GM19240 (cell line): ENCODE results near the gene HPSE2.

Source experiments
- DNase-seq: peaks from one replicate; pipeline ENCODE4 v3.0.0; 2011; ENCODE audit warnings: low spot score; ENCODE audit not compliant: insufficient read length

The HPSE2 gene

GRCh38 chr10:98438715-98439114 lies 796.9 kb downstream of the HPSE2 start:
- DNase-seq = no peak

GRCh38 chr10:98436704-98437103 lies 798.9 kb downstream of the HPSE2 start:
- DNase-seq = no peak

DNA sequence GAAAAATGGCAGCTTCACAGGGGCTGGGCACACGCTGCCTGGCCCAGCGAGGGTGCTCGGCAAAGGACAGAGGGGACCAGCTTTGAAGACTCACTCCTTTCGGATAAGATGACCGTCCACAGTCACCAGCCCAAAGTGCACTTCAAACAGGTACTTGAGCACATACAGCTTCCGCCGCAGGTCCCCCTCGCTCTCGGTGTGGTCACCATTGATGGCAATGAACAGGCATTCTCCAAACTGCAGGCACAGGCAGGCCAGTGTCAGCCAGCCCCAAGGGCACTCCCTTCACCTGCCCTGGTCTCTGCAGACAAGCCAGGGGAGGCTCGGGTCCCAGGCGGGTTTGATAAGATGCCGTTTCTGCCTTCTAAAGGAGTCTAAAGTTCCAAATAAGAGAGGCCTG lies 800.5 kb downstream of the HPSE2 start:
- DNase-seq = no peak

DNA sequence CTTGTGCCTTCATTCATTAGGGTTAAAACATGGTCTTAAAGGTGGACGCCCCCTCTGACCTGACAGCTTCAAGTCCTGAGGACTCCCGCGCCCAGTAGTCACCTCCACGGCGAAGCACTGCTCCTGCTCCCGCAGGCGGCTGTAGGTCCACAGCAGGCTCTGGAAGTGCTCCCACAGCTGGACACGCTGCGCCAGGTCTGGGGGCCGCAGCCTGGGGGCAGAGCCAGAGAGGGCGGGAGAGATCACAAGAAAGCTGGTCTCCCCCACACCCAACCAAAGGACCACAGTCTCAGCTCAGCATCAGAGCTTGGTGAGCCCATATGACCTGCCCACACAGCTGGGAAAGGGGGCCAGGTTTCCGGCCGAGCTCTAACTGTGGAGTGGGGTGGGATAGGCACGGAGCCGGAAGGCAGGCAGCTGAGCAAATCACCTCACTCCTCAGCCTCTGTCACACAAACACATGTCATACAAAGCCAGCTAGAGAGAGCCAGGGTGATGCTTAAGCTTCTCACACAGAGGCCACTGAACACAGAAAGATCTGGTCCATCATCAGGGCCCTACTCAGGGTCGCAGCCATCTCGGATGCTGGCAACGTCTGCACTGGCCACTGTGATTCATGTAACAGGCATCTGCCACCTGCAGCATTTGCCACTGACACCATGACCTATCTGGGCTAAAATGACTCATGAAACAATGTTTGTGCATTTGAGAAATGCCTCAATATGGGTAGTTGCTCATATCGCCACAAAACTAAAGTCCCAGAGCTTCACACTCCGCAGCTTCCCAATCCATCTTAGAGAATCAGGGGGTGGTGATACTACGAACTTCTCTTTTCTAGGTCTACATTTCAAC lies 801.5 kb downstream of the HPSE2 start:
- no peak for DNase-seq

GRCh38 chr10:98433371-98433770 lies 802.3 kb downstream of the HPSE2 start:
- no peak for DNase-seq

- DNase-seq = no peak
These were observed 803.3 kb downstream of the HPSE2 start for GRCh38 chr10:98432330-98432729.

- no peak for DNase-seq
These were observed 804.6 kb downstream of the HPSE2 start for GRCh38 chr10:98431016-98431415.

DNA sequence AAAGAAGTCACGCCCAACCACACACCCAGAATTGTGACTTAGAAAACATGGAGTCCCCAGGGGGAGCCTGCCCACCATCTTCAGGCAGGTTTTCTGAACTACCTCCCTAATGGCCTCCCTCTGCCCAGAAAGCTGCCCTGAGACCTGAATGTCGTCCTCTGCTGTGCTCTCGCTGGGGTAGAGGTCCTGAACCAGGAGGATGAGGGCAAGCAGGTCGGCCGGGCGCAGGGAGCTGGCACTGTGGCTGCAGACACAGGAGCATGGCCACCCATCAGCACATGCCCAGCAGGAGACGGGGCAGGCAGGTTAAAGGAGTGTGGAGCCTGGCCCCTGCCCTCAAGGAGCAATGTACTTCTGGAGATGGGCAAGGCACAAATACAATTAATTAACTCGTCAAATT lies 805.2 kb downstream of the HPSE2 start:
- DNase-seq = no peak

DNA sequence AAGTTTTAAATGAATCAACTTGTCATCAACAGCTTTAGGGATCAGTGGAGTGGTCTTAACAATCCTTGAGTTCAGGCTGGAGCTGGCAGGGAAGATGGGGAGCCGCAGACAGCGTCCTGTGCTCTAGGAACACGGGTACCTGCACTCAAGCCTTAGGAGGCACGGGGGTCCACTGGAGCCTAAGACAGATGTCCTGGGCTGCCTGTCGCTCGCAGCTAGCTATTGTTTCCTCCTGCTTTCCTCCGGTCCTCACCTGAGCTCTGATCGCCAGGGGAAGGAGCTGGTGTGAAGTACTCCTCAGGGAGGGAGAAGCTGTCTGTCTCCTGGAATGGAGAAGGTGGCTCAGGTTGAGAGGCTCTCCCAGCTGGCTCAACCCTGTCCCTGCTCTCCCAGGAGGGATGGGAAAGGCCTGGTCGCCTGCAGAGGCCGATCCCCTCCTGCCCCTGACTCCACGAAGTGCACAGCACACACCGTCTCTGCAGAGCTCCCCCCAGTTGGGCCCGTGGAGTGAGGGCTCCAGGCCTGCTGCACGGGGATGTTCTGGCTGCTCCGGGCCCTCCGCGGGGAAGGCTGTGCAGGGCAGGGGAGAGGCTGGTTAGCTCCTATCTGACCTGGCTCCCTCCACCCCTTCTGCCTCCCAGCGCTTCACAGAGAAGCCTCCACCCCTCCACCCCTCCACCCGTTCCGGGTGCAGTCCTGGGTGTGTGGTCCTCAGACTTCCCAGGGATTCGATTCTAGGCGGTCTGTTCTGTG lies 806.2 kb downstream of the HPSE2 start:
- DNase-seq = no peak

- no peak for DNase-seq
These were observed 808.6 kb downstream of the HPSE2 start for GRCh38 chr10:98427011-98427515.

- DNase-seq = peak; percentile 49
These were observed 809.9 kb downstream of the HPSE2 start for GRCh38 chr10:98425511-98426352.

GRCh38 chr10:98424295-98425254 lies 811.1 kb downstream of the HPSE2 start:
- DNase-seq = no peak

- no peak for DNase-seq
These were observed 811.9 kb downstream of the HPSE2 start for GRCh38 chr10:98423691-98424120.

- no peak for DNase-seq
These were observed 813.5 kb downstream of the HPSE2 start for GRCh38 chr10:98422182-98422581.

- DNase-seq = no peak
These were observed 814.9 kb downstream of the HPSE2 start for GRCh38 chr10:98420786-98421185.

GRCh38 chr10:98419469-98420261 lies 816.0 kb downstream of the HPSE2 start:
- DNase-seq = no peak

DNA sequence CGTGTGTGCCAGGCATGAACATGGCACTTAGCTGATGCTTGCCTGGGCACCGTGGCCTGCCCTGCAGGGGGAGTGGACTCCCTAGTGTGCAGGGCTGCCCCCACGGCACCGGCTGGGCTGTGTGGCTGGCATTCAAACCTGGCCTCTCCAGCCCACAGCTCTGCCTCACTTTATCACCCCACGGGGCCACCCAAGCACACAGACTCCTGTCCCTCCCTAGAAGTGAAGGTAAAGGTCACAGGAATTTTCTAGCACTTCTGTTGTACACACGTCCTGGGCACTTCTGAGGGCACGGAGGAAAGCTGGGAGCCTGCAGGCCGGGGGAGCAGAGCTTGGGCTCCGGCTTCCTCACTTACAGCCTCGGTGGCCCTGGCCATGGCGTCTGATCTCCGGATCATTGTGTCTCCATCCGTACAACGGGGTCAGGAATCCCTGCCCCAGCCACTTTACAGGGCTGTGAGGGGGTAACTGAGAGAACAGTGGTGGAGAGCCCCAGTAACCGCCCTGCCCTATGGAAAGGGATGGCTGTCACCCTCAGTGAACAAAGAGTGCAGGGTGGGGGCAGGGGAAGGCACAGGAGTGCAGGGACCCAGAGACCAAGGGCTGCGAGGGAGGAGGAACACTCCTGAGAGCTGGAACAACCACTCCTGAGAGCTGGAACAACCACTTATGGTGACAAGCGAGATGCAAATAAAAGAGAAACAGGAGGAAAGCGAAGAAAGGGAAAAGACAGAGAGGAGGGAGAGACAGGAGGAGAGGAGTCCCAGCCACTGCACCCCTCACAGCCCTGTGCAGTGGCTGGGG lies 816.8 kb downstream of the HPSE2 start:
- no peak for DNase-seq

DNA sequence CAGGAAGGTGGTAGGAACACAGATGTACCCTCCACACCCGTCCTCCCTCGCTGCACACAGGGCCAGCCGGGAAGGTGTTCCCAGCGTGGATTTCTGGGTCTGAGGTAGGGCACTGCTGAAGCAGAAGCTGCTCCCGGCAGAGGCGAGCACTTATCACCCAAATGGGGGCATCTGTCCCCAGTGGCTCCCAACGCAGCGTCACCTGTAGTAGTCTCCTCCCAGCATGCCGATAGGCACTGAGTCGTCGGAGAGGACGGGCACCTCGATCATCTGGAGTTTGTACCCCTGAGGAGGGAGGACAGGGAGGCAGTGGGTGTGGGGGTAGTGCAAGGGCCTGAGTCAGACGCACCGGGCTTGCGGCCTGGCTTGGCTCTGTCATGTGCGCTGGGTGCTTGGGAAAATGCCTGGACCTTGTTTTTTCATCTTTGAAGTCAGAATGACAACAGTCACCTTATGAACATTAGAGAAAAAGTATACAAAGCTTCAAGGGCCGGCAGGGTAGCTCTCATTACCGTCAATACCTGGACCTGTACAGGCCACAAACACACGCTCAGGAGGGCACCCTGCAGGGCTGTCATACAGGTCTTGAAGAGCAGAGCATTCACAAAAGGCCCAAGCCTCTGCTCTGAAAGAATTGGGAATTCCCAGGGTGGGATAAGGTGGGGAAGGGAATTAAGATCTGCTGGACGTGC lies 817.5 kb downstream of the HPSE2 start:
- DNase-seq = no peak
